HTR-8/SVneo (cell line): ENCODE data around the gene RHOT2.

Experiments
- DNase-seq: peaks from one replicate; pipeline ENCODE4 v3.0.0; 2011; ENCODE audit warnings: low spot score, mixed read lengths; ENCODE audit not compliant: insufficient read length
- FAIRE-seq: peaks from 2 replicates; lab custom pipeline; 2011; peaks lifted over from hg19 to GRCh38; lab: Jason Lieb, UNC

Gene RHOT2

GRCh38 chr16:666572-666971 is 1.4 kb upstream of the RHOT2 start:
- DNase-seq (no peak), FAIRE-seq (no peak)

DNA sequence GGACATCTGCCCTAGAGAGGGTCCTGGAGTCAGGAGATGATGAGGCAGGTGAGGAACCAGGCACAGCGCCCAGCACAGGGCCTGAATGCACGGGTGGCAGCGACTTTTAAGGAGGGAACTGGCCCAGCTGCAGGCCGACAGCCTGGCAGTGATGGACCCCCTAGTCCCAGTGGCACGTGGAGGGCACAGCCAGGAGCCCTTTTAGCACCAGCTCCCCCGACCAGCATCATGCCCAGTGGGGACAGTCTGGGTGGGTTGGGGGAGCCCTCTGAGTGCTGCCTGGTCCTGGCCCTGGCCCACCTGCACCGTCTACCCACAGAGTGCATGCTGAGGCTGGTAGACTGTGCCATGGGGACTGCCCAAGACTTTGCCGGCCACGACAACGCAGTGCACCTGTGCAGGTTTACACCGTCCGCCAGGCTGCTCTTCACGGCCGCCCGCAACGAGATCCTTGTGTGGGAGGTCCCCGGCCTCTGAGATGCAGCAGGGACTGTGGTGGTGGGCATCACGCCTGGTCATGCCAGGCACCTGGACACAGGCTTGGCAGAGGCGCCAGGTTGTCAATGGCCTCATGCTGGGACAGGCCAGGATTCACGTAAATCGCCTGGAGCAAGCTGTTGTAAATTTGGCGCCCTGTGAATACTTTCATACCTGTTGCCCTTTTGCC is 686 bp upstream of the RHOT2 start:
- FAIRE-seq (peak; percentile 42), DNase-seq (no peak)

DNA sequence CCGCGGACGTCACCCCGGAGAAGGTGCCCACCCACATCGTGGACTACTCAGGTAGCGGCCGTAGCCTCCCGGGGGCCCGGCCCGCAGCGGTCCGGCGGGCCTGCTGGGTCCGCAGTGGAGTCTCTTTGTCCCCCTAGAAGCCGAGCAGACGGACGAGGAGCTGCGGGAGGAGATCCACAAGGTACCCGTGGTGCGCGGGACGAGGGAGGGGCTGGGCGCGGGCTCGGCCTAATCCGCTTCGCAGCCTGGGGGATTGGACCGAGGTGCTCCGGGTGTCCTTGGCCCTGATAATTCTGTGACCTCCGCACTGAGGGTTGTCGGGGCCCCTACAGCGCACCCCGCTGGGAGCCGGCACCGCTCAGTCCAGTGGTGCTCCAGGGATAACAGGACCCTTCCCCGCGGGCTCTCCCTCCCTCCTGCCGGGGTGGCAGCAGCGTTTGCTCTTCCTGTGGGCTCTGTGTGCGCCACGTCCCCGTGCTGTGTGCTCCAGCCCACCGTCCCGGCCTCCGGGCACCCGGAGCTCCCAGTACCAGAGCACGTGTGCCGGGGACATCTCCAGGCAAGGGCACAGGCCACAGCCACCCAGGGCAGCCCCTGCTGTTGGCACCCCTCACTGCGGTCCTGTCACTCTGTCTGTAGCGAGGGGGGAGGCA is 713 bp downstream of the RHOT2 start:
- DNase-seq (no peak), FAIRE-seq (no peak)

DNA sequence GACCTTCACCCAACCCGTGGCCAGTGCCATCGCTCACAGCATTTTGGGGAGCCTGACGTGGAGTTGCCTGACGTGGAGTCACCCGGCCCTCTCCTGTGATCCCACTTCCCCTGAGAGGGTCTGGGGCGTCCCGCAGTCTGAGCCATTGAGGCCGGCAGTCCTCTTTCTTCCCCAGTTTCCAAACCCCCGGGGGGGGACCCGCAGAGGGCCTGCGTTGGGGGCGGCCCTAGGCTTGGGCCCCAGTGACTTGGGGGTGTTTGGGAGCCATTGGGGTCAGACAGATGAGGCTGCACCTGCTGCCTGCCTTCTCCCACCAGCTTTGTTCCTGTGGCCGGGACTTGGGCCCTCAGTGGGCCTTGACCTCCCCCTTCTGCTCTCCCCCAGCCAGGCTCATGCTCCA is 1.7 kb downstream of the RHOT2 start:
- DNase-seq (no peak), FAIRE-seq (no peak)

DNA sequence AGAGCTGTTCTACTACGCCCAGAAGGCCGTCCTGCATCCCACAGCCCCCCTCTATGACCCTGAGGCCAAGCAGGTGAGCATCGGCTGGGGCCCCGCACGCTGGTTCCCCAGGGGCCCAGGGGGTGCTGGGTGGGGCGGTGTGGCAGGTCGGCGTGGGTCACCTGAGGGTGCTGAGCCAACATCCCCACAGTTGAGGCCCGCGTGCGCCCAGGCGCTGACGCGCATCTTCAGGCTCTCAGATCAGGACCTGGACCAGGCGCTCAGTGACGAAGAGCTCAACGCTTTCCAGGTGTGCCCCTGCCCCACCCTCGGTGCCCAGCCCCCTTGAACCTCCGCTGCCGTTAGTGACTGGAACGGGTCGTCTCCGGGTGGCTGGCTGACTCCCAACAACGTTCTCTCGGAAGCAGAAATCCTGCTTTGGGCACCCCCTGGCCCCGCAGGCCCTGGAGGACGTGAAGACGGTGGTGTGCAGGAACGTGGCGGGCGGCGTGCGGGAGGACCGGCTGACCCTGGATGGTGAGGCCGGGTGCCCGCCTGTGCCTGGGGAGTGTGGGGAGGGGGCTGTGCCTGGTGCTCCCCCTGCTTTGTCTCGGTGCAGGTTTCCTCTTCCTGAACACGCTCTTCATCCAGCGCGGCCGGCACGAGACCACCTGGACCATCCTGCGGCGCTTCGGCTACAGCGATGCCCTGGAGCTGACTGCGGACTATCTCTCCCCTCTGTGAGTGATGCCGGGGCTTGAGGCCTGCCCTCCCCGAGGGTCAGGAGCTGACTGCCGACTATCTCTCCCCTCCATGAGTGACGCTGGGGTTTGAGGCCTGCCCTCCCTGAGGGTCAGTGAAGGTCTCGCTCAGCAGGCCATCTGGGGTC is 2.8 kb downstream of the RHOT2 start:
- FAIRE-seq (no peak), DNase-seq (no peak)

GRCh38 chr16:671353-672131 is 3.6 kb downstream of the RHOT2 start:
- no peak for DNase-seq
- FAIRE-seq: no peak

GRCh38 chr16:672371-672770 is 4.4 kb downstream of the RHOT2 start:
- DNase-seq (no peak), FAIRE-seq (no peak)

GRCh38 chr16:672851-673250 is 4.9 kb downstream of the RHOT2 start:
- DNase-seq (no peak), FAIRE-seq (no peak)

- FAIRE-seq (no peak), DNase-seq (no peak)
Observed at GRCh38 chr16:673399-673991, 5.6 kb downstream of the RHOT2 start.

DNA sequence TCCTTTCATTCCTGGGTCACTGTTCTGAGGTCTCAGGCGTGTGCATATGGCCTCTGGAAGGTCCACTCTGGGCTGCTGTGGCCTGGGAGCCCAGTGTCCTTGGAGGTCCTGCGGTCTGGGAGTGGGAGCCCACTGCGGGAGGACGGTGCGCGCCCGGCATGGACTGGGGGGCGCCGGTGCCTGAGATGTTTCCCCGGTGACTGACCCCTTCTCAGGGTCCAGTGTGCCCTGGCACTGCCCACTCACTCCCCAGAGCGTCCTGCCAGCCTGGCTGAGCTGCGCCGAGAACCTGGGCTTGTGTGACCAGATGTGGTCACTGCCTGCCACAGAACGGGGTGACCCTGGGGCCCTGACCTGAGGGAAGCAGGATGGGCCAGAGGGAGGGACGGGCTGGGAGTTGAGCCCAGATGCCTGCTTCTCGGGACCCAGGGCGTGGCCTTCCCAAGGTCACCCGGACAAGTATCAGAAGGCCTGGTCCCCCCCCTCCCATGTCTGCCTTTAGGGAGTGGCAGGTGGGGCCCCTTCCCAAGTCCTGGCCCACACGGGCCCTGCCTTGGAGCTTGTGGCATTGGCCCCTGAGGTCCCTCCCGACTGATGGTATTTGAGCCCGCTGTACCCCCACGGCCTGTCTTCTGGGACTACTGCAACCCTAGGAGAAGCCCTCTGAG is 6.4 kb downstream of the RHOT2 start:
- DNase-seq (no peak), FAIRE-seq (no peak)

- no peak for FAIRE-seq
- DNase-seq: no peak
Observed at GRCh38 chr16:674968-675883, 7.3 kb downstream of the RHOT2 start, which contains the start of gene RHBDL1. Gene RHBDL1 (plus strand): TSS chr16:675671. CDS start chr16:675791, 120 bp downstream.

GRCh38 chr16:675884-676564 is 8.1 kb downstream of the RHOT2 start:
- FAIRE-seq (no peak), DNase-seq (no peak)

DNA sequence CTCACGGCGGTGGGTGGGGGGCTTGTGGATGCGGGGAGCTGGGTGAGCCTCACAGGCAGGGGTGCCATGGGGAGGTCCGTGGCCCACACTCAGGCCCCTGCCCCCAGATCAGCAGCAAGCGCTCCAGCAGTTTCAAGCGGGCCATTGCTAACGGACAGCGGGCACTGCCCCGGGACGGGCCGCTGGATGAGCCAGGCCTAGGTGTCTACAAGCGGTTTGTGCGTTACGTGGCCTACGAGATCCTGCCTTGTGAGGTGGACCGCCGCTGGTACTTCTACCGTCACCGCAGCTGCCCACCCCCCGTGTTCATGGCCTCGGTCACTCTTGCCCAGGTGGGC is 8.6 kb downstream of the RHOT2 start:
- DNase-seq: no peak
- FAIRE-seq: no peak

- DNase-seq (no peak), FAIRE-seq (no peak)
Observed at GRCh38 chr16:676913-677312, 9.0 kb downstream of the RHOT2 start.

DNA sequence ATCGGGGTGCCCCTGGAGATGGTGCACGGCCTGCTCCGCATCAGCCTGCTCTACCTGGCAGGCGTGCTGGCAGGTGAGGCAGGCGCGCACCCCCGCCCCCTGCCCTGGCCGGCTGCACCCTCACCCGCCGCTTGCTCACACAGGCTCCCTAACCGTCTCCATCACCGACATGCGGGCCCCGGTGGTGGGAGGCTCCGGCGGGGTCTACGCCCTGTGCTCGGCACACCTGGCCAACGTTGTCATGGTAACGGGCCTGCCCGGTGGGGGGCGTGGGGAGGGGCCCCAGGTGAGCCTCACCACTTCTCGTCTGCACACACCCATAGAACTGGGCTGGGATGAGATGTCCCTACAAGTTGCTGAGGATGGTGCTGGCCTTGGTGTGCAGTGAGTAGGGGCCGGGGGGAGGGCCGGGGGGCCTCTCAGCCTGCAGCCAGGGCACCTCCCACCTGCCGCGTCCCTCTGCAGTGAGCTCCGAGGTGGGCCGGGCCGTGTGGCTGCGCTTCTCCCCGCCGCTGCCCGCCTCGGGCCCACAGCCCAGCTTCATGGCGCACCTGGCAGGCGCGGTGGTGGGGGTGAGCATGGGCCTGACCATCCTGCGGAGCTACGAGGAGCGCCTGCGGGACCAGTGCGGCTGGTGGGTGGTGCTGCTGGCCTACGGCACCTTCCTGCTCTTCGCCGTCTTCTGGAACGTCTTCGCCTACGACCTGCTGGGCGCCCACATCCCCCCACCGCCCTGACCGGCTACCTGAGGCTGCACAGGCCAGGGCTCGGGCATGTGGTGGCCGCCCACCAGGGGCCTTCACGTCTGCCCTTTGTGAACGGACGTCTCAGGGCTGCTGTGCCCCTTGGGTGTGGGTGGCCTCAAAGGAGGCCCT is 9.6 kb downstream of the RHOT2 start:
- DNase-seq: no peak
- no peak for FAIRE-seq

- DNase-seq (no peak), FAIRE-seq (no peak)
Observed at GRCh38 chr16:678209-678857, 10.4 kb downstream of the RHOT2 start.
